NOMO-1 treated with dmso at 0.1 percent for 144 hours (cell line): ENCODE results near the gene ZNF101.

ENCODE experiments used
- DNase-seq: peaks from one replicate; lab custom pipeline; 2025; ENCODE audit not compliant: unreplicated experiment; lab: John Stamatoyannopoulos, UW

The ZNF101 gene

DNA sequence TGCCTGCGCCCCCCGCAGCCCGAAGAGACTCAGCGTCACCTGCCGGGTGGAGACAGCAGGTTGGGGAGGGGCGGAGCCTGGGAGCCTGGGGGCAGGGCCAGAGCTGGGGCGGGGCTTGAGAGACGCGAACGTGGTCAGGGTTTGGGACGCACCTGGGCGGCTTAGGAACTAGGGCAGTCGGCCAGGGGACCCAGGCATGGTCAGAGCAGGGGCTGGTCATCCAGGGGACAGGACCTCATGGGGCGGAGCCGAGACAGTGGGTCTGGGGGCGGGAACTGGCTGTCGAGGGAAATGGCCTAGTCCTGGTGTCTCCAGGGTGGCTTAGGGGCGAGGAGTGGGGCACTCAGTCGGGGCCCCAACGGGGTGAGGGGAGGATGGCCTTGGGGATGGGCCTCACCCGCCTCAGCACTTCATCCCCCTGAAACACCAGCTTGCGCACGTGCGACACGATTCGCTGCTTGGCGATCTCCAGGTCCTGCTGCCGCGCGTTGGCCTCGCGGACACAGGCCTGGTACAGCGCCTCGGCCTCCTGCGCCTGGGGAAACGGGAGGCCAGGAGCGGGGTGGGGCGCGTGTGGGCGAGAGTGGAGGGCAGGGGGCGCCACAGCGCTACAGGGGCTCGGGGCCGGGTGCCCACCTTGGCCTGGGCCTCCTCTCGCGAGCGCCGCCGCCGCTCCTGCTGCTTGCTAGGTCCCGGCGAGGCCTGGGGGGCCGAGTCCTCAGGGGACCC, 31.0 kb upstream of the ZNF101 start:
- DNase-seq = no peak

DNA sequence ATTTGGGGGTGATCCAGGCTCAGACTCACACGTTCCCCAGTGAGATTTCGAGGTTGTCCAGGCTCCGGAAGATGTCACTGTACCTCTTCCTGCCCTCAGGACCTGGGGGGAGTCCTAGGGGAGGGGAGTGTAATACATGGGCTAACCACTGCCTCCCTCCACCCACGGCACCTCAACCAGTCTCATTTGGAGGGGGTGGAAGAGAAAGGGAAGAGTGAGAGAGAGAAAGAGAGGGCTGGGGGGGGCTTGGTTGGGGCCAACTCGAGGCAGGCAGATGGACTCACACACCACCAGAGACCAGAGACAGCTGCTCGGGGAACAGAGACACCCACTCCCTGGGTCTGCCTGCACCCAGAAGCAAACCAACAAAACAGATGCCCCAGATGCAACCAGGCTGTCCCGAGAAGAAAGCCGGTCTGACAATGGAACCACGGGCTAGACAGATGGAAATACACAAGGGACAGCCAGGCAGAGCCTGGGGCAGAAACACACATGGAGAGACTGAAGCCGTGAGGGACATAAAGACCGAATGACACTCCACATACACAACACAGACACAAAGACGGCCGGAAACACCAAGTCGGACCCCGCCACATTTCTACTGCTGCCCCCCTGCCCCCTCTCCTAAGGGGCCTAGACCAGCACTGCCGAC, 26.0 kb upstream of the ZNF101 start:
- DNase-seq = no peak

DNA sequence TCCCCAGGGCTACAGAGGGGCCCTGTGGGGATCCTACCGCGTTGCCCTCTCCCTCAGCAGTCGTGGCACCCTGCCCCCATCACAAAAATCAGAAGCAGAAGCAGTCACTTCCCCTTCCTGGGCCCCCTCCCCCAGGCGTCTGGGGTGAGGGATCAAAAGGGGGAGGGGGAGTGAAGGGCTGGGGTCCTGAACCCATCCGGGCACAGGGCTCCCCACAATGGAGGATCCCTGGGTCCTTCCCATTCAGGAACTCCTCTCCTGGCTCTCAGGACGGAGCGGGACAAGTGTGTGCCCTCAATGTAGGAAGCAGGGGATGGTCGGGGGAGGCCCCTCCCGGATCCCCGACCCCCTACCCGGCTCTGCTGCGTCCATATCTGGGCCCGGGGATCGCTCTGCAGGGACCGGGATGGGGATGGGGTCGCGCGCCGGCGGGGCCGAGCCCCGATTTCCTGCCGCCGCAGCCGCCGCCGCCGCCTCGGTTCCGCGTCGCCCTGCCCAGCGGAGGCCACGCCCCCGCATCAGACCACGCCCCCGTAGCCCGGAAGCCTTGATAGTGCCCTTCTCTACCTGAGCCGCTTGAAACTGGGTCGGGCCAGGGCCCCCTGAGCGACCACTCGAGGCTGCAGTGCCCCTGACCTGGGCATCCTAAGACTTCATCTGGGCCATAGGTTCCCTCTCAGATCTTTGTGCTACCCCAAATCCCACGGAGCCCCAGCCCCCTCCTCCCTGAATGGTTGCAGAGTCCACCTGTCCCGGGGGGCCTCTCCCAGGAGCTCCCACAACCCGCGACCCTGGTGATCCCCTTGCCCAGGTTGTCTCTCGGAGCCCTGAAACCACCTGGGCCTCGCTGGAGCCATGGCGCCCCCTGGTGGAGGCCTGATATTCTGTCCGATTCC, 25.2 kb upstream of the ZNF101 start, which contains the start of gene GMIP:
Gene GMIP, minus strand, starts transcription at position 500 of the 896 bp plus-strand sequence. Its CDS starts 128 bp downstream, at position 372.
- DNase-seq = peak; percentile 53

DNA sequence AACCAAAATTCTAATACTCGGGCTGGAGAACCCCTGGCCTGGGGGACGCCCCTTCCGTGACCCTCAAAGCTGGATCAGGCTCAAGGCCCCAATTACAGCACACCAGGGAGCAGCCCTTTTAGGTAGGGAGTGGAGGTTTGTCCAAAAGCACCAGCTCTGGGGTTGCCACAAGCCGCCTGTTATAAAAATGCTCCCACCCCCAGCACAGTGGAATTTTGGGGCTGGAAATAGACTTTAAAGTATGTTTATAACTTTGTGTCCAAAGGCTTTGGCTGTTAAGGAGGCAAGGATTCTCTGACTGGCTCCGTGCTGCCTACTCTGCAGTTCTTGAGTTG, 24.6 kb upstream of the ZNF101 start:
- no peak for DNase-seq

DNA sequence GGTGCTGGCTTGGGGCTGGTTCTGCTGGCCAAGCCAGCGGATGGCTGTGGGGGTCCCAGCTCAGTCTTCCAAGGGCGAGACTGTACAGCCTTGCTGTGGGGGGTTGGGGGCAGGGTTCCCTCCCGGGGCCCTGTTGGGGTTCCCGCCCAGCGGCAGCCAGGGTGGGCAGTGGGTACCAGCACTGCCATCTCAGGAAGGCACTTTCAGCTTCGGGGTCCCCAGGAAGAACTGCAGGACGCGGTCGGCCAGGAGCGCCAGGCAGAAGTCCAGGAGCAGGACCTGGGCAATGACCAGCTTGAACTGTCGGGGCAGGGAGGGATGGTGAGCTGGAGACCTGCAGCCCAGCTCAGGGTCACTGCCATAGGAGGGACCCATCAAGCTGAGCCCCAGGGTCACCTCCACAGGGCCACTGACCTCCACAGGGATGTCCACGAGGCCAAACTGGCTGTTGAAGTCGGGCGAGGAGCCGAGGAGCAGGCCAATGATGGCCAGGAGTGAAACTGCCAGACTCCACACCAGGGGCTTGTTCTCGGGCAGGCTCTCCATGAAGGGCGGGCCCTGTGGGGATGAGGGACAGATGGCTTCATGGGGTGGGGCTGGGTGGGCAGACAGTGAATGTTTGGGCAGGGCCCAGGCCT, 23.3 kb upstream of the ZNF101 start:
- no peak for DNase-seq

DNA sequence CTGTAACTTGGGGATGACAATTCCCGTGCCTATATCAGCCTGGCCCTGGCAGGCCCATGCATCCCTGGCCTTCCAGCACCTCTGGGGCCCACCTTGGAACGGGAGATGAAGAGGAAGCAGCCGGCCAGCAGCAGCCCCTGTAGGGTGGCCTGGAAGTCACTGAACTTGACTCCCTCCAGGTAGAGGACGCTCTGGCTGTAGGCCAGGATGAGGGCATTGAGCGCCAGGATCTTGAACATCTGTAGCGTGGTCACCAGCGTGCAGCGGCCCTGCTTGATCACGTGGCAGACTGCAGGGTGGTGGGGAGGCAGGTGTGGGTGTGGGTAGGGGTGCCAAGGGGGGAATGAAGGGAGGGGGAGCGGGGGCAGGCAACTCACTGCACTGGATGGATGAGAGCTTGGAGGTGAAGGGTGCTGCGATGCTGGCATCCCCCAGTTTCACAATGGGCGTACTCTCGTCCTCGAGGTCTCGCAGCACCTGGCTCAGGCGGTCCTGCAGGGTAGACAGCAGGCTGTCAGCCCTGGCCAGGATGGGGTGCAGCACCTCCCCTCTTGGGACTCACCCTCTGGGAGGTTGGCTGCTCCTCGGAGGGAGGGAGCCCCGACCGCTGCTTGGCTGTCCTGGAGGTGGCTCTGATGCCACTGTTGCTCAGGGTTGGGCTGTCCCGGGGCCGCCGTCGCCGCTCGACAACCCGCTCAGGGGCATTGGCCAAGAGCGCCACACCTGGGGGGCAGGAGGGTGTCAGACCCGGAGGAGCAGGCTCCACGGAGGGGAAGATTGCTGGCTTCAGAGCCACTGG, 21.4 kb upstream of the ZNF101 start:
- no peak for DNase-seq

DNA sequence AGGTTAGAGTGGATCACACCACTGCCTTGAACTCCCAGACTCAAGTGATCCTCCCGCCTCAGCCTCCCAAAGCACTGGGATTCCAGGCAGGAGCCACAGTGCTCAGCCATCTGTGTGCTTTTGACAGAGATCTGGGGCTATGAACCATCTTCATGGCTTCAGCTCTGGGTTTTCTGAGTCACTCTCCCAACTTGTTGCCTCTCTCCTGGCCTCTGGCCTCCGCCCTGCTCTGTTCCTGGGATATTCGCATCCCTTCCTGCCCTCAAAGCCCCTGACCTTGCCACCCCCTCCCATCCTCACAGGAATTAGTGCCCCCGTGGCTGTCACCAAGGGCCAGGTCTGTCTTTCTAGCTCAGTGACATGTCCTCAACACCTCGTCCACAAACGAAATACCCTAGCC, 19.5 kb upstream of the ZNF101 start:
- no peak for DNase-seq

DNA sequence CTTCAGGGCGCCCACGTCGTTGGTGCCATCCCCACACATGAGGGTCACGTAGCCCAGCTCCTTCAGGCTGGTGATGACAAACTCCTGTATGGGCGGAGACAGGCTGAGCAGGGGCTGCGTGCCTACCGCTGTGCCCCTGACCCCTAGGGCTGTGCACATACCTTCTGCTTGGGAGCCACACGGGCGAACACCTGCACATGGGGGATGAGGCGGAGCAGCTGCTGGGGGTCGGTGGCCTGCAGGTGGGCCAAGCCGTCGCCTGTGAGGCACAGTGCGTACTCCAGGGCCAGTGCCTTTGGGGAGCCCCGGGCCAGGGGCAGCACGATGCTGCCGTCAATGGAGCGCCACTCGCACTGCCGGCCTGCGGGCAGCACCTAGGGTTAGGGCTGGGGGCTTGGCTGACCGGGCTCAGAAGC, 19.1 kb upstream of the ZNF101 start:
- DNase-seq = no peak

DNA sequence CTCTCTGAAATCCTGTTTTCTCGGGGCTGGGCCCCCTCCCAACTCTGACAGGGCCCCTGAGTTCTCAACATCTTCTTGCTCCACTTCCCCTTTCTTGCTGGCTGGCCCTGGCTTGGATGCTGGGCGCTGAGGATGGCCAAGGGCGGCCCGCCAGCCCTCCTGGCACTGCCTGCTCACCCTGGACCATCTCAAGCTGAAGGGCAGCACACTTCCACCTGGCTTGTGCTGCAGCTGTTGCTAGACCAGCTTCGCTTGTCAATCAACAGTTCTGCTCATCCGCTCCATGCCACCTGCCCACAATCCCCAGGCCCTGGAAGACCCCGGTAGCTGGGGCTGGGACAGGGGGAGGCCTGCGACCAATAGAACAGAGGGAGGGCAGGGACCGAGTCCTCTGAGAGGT, 18.3 kb upstream of the ZNF101 start:
- DNase-seq = no peak

DNA sequence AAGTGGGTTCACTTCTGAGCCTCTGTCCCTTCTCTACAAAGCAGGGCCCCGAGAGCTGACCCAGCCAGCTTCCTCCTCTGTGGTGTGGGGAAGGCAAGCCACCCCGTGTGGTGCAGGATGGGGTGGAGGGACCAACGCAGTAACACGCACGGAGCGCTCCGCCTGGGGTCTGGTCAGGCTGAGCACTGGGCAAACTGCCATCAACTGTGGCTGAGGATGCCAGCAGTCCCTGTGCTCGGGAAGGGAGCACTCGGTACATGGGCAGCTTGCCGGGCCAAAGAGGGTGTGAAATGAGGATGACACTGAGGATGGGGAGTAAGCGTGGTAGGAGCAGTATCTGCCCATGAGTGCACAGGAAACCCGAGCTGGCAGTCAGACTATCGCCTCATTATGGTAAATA, 17.6 kb upstream of the ZNF101 start:
- no peak for DNase-seq

DNA sequence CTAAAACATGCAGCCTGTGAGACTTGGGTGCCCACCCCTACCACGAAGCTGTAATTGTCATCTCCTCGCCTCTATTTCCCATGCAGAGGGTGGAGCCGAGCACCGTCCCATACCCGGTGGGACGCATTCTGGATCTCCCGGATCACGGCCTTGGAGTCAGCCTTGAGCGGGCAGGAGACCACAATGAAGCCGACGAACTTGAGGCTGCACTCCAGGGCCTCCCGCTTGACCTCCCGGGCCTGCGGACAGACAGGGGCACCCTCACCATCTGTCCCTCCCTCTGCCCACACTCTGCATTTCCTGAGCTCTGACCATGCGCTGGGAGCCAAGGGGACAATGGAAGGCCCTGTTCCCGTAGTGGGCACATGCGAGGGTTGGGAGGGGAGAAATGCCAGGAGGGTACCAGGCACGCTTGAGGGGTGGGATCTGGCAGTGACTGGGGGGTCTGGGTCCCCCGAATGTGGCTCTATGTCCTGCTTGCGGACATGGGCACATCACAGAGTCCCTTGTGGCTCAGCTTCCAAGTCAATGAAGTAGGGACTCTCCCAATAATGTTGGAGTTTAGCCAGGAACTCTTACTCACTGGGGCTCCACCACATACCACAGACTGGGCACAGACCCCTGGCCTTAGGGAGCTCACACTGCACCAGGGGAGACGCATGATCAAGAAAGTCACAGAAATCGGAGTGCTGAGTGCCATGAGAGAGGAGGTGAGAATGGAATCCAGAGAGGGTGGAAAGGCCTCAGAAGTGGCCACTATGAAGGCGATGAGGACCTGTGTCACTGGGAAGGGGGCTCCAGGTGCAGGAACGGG, 15.9 kb upstream of the ZNF101 start:
- no peak for DNase-seq

DNA sequence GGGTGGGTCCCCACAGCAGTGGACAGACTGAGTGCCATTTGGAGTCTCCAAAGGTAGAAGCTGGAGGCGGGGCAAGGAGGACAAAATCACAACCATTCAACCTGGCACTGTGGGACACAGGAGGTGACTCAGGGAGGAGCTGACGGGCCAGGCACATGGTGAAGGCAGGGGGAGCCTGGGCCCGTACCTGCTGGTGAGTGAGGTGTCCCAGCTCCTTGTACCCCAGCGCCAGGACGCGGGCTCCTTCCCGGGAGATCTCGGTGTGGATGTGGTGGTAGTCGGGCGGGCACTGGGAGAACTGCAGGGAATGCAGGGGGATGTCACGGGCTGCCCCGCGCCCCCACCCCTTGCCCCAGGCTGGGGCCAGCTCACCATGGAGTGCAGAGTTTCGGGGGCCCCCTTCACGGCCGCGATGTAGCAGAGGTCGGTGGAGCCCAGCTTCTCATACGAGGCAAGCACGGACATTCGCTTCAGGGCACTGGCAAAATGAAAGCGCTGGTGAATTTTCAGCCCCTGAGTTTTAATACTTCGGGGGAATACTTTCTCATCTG, 15.0 kb upstream of the ZNF101 start:
- no peak for DNase-seq

DNA sequence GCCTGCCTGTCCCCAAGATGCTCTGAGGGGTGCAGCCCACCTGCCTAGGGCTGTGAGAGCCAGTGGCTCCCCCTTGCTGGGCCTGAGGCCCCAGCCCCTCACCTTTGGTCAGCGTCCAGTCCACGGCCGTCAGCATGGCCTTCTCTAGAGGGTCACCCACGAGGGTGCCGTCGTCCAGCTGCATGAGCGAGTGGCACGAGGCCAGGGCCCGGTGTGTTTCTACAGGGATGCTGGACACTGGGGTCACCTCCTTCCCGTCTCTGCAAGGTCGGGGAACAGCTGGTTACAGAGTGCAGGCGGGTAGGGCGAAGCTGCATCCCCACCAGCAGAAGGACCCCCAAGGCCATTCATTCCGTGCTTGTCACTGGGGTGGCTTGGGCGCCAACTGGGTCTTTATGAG, 14.2 kb upstream of the ZNF101 start:
- DNase-seq = no peak

DNA sequence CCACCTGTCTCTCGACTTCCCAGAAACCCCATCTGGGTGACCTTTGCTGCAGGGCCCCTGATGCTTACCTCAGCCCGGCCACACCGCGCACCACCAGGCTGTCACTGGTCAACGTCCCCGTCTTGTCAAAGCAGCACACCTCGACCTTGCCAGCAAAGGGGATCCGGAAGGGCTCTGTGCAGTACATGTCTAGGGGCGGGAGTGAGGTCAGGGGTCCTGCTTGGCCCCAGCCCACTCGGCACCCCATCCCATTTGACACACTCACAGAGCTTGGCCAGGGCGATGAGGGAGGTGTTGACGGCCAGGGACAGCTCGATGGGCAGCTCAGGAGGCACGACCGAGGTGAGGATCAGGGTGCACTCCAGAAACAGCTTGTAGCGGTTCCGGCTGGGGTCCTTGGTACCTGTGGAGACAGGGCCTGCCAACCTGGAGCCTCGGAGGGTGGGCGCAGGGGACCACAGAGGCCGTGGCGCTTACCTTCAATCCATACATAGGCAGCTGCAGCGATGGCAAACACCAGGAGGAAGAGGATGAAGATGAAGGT, 13.5 kb upstream of the ZNF101 start:
- no peak for DNase-seq

DNA sequence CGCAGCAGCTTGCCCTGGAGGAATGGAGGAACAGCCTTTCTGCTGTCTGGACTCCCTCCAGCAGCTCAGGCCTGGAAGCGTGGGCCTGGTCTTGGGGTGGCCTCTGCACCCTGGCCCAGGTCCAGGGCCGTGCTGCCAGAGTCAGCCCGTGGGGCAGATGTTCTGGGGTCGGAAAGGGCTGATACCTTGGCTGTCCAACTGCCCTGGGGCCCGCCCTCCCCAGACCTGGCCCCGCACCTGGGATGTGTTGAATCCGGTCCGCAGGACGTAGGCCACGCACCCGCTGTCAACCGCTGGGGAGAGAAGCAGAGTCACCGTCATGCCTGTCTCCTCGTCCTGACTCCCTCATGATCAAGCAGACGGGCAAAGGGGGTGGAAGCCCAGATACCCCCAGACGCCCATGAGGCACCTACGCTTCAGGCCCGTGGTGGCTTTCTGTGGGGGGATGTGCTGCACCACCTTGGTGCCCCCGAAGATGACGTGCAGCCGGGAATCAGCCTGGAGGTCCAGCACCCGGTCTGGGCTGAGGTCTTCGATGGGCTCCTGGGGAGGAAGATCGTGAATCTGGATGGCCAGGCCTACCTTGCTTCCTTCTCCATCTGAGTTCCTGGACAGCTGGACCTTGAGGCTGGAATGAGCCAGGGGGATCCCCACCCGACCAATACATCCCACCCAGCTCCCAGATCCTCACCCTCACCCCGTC, 12.8 kb upstream of the ZNF101 start:
- no peak for DNase-seq

DNA sequence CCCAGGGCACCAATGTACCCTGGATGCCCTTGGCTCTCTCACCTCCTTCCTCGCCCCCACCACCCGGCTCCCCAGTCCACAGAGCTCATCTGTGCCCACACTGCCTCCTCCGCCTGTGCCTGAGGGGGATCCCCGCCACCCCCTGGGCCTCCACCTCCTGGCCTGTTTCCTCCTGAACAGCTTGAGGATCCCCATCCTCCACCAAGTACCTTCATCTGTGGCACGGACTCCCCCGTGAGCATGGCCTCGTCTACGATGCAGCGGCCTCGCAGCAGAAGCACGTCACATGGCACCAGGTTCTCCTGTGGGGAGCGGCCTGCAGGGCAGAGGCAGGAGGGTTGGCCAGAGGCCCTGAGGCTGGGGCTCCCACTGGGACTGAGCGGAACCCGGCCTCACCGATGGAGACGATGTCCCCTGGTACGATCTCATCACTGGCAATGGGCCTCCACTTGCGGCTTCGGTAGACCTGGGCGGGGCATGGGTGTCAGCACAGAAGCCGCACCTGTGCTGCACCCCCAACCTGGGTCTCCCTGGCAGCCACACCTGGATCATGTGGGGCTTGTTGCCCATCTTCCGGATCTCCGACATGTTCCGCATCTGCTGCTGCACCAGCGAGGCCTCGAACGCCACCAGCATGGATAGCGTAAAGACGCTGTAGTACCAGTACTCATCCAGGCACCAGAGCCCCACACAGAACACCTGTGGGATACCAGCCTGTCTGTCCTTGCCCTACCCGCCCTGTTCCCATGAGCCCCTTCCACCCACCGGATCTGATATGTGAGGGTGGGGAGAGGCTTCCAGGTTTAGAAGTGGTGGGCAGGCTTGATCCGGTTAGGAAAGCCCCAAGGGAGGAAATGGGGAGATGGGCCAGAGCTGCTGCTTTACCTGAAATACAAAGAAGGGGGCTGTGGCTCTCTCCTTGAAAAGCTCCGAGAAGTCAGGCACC, 11.9 kb upstream of the ZNF101 start:
- DNase-seq = no peak

DNA sequence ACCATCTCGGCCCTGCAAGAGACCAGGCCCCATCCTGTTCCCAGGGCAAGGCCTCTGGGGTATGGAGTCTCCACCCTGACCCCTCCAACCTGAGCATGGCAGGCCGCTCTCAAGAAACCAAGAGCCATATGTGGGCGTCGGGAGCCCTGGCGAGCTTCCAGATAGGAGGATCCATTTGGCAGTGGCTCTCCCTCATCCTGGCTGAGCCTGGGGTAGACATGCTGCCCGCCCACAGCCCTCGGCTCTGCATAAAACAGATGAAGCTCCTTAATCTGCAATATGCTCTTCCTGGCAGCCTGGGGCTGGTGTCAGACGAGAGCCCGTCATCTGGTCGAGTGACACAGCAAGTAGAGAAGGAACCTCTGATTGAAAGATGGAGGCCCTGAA, 11.2 kb upstream of the ZNF101 start:
- DNase-seq = no peak
